ENCODE results near the gene AZIN2. TPM values are rescaled to one million over a fixed set of nuclear protein-coding genes. Genes with fewer than 3 reads are reported as not detected.

The AZIN2 gene
- total and polyA plus RNA-seq, 2 of the 13 experiments (the other 11 are each of a cell fraction or from before 2014, with no cell fraction given), result 1.7 to 3.5 TPM

- no peak; the same call in 1 of the 2 replicates for TF ChIP-seq FOSL2 (CRISPR knock-in tag; IDR thresholded peaks at IDR 0.05)
- peak; percentile 37; the same call in 1 of the 2 replicates for TF ChIP-seq ZBTB33 (CRISPR knock-in tag; IDR thresholded peaks at IDR 0.05)
- TF ChIP-seq CHD2 (IDR thresholded peaks at IDR 0.05; ENCODE audit: low read depth, low read length), result peak; percentile 79
- TF ChIP-seq SKI (IDR thresholded peaks at IDR 0.05; ENCODE audit: partially characterized antibody), result peak; percentile 21
- TF ChIP-seq SP4 (CRISPR knock-in tag; IDR thresholded peaks at IDR 0.05), result peak; percentile 96
- peak; percentile 84 for TF ChIP-seq TAF1 (CRISPR knock-in tag; IDR thresholded peaks at IDR 0.05)
- peak; percentile 94 for TF ChIP-seq ZNF761 (CRISPR knock-in tag; conservative IDR thresholded peaks at IDR 0.05)
- TF ChIP-seq KMT2B (CRISPR knock-in tag; IDR thresholded peaks at IDR 0.05), result peak; percentile 87
- TF ChIP-seq BCL3 (CRISPR knock-in tag; IDR thresholded peaks at IDR 0.05), result peak; percentile 97
- TF ChIP-seq ZNF563 (CRISPR knock-in tag; IDR thresholded peaks at IDR 0.05), result peak; percentile 94
- TF ChIP-seq AHDC1 (CRISPR knock-in tag; IDR thresholded peaks at IDR 0.05; ENCODE audit: borderline replicate concordance), result 0 out of 2 replicates have a peak, but pooled peaks have one; percentile 66
- TF ChIP-seq ZSCAN12 (CRISPR knock-in tag; IDR thresholded peaks at IDR 0.05), result peak; percentile 5; the same call in 1 of the 2 replicates
- 0 out of 2 replicates have a peak, but pooled peaks have one; percentile 51 for TF ChIP-seq AHR (CRISPR knock-in tag; IDR thresholded peaks at IDR 0.05)
- TF ChIP-seq HOXD1 (CRISPR knock-in tag; IDR thresholded peaks at IDR 0.05), result peak; percentile 19; the same call in 1 of the 2 replicates
- TF ChIP-seq KDM5B (CRISPR knock-in tag; IDR thresholded peaks at IDR 0.05; ENCODE audit: borderline replicate concordance), result peak; percentile 98
- TF ChIP-seq ZNF878 (CRISPR knock-in tag; IDR thresholded peaks at IDR 0.05), result peak; percentile 82
- TF ChIP-seq BATF2 (CRISPR knock-in tag; IDR thresholded peaks at IDR 0.05), result peak; percentile 97
- peak; percentile 85; the same call in 1 of the 2 replicates for TF ChIP-seq SATB2 (CRISPR knock-in tag; IDR thresholded peaks at IDR 0.05)
- TF ChIP-seq ZFP62 (CRISPR knock-in tag; IDR thresholded peaks at IDR 0.05), result no peak
- TF ChIP-seq ZNF235 (CRISPR knock-in tag; IDR thresholded peaks at IDR 0.05; ENCODE audit: borderline replicate concordance), result peak; percentile 87; the same call in 1 of the 2 replicates
Measured at GRCh38 chr1:33036526-33037503, 44.1 kb upstream of the AZIN2 start, which contains the start of gene AK2 (continued).

All from HepG2 (cell line).